Measurements from ENCODE around the gene ATP5F1B.

- TF ChIP-seq CTCF (IDR thresholded peaks at IDR 0.05) = no peak
- TF ChIP-seq POLR2AphosphoS5 (IDR thresholded peaks at IDR 0.05; ENCODE audit: insufficient read depth in 1 of 2, low read depth in 1 of 2) = no peak
- TF ChIP-seq POLR2A (IDR thresholded peaks at IDR 0.05) = no peak
These were observed 31.2 kb upstream of the ATP5F1B start for GRCh38 chr12:56676851-56677580.

All from vagina (tissue), 2 donors.